AG04449 (cell line): ENCODE data around the gene ACTN3.
A peak's percentile ranks its signal among the peaks of the same experiment; 100 is the strongest.
"Not testable (repeated sequence)": the region's sequence is repeated elsewhere in the genome, so short reads cannot be mapped to it uniquely, and the experiment has no call there.

Experiments used
- CTCF ChIA-PET: fragments of 350-600 bp; formaldehyde crosslinking; extraction: SDS; loops from one replicate; lab custom pipeline; 2021; ENCODE audit warnings: antibody characterized with exemption; lab: Yijun Ruan, JAX
- POLR2A ChIA-PET: fragments of 400-600, 350-600 bp; formaldehyde crosslinking; extraction: SDS; loops from one replicate; lab custom pipeline; 2020; ENCODE audit warnings: antibody characterized with exemption, inconsistent platforms; lab: Yijun Ruan, JAX
- DNase-seq: peaks from one replicate; pipeline ENCODE4 v3.0.0-alpha.2; 2010; ENCODE audit warnings: low read depth, low spot score
- H3K4me3 ChIP-seq: 2 replicates; pipeline ENCODE4 v1.5.1; 2011; ENCODE audit warnings: low read depth, mild to moderate bottlenecking, control low read depth, low read length
- TF ChIP-seq, protein P1 (sequence below): IDR thresholded peaks from one replicate; pipeline ENCODE4 v1.5.1; 2011; ENCODE audit warnings: mild to moderate bottlenecking, moderate library complexity, low read length, control low read depth, inconsistent platforms; ENCODE audit not compliant: insufficient read depth; ENCODE audit errors: missing control alignments

ACTN3 gene

DNA sequence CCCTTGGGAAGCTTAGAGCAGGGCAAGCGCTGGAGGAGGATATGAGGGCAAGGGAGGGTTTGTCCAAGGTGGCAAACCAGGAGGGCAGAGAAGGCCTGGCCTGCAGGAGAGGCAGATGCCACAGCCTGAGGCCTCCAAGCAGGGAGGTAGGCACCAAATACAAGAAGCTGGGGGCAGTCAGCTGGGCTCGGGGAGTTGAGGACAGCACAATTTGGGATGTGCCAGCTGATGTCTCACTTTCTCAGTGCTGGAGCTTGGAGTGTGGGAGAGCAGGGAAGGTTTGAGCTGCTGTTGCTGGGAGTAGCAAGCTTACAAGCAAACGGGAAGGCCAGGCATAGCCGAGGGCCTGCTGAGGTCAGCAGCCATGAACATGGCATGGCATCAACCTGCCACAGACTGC lies 4.8 kb upstream of the ACTN3 start:
- no peak for DNase-seq
- TF ChIP-seq, protein P1, sequence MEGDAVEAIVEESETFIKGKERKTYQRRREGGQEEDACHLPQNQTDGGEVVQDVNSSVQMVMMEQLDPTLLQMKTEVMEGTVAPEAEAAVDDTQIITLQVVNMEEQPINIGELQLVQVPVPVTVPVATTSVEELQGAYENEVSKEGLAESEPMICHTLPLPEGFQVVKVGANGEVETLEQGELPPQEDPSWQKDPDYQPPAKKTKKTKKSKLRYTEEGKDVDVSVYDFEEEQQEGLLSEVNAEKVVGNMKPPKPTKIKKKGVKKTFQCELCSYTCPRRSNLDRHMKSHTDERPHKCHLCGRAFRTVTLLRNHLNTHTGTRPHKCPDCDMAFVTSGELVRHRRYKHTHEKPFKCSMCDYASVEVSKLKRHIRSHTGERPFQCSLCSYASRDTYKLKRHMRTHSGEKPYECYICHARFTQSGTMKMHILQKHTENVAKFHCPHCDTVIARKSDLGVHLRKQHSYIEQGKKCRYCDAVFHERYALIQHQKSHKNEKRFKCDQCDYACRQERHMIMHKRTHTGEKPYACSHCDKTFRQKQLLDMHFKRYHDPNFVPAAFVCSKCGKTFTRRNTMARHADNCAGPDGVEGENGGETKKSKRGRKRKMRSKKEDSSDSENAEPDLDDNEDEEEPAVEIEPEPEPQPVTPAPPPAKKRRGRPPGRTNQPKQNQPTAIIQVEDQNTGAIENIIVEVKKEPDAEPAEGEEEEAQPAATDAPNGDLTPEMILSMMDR, result no peak
- CTCF ChIA-PET, result interaction anchor here (1.2 to 2.3 kb wide), 3 partner anchors 22 to 136 kb away, joined by 3 to 9 read pairs (median 4); partner anchors contain the start of gene RBM4B
- no peak overlapping the region for H3K4me3 ChIP-seq
- POLR2A ChIA-PET, result no interaction called here

DNA sequence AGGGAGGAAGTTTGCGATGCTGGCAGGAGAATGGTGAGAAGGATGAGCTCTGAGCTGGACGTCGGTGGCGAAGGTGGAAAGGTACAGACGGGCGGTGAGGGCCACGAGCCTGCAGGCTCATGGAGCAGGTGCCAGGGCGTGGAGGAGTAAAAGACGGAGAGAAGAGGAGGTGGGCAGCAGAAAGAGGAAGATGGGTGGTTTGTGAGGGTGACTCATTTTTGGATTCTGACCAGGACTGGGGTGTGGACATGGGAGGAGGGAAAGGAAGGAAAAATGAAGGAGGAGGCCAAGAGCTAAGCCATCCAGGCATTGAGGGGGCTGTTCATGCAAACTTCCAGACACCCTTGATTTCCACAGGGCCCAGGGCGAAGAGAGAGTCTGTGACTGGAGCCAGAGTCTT lies 4.3 kb upstream of the ACTN3 start:
- CTCF ChIA-PET, result interaction anchor here (0.7 to 2.3 kb wide), 5 partner anchors 12 to 136 kb away, joined by 3 to 9 read pairs (median 3); partner anchors contain the start of genes CCDC87, CCS and RBM4B
- DNase-seq, result no peak
- POLR2A ChIA-PET, result no interaction called here

GRCh38 chr11:66543263-66544107 lies 3.2 kb upstream of the ACTN3 start:
- no peak for DNase-seq
- no peak overlapping the region; the same call in 1 of the 2 replicates for H3K4me3 ChIP-seq
- ChIA-PET CTCF (interaction anchor here (0.7 to 2.3 kb wide), 4 partner anchors 13 to 135 kb away, joined by 3 to 9 read pairs (median 4); partner anchors contain the start of genes CCDC87, CCS and RBM4B), POLR2A (no interaction called here)
- TF ChIP-seq, protein P1, result peak; percentile 83

More for the DNA sequence above, 4.3 kb upstream of the ACTN3 start:
- TF ChIP-seq, protein P1, result no peak
- no peak overlapping the region for H3K4me3 ChIP-seq

GRCh38 chr11:66544952-66545351 lies 1.8 kb upstream of the ACTN3 start:
- ChIA-PET POLR2A (interaction anchor here (1.9 kb wide), 1 partner anchor 133 kb away, joined by 11 read pairs; the partner anchor contains the start of gene RBM4B), CTCF (interaction anchor here (1.3 to 1.6 kb wide), 3 partner anchors 22 to 133 kb away, joined by 5 to 9 read pairs (median 6); partner anchors contain the start of genes CCDC87, CCS and RBM4B)
- not testable (repeated sequence) for DNase-seq
- H3K4me3 ChIP-seq, result peak overlapping the region; percentile 79

DNA sequence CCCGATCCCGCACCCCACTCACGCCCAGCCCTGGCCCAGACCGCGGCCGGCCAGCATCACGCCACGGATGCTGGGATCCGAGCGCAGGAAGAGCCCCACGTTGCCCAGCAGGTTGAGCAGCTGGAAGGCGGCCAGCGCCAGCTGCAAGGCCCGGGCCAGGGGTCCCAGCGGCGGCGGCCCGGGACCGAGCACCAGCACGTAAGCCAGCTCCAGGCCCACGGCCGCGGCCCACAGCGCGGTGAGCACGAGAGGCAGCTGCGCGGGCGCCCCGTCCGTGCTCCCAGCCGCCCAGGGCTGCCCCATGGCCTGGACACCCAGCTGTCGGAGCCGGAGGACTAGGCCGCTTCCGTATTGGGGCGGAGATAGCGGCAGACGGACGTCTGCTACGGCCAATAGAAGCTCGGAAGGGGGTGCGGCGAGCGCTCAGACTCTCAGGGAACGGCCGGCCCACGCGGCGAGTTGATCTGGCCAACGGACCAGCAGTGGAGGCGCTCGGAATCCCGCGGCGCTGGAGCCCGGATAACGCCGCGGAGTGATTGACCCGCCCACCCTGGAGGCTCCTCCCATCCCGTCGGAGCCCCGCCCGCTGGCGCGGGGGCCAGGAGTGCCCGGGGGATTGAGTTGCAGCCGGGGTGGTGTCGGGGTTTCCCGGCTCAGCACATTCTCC lies 869 bp upstream of the ACTN3 start, which contains the start of gene ZDHHC24:
TSS of gene ZDHHC24 (minus strand) at position 348 of the 667 bp plus-strand sequence. CDS start at position 303, 45 bp downstream.
- TF ChIP-seq, protein P1, result no peak
- POLR2A ChIA-PET, result interaction anchor here (0.6 to 1.9 kb wide), 6 partner anchors 16 to 132 kb away, joined by 3 to 11 read pairs (median 3); partner anchors contain the start of genes BBS1, CTSF and RBM4B
- DNase-seq, result peak; percentile 79
- CTCF ChIA-PET, result interaction anchor here (0.8 to 1.6 kb wide), 6 partner anchors 10 to 149 kb away, joined by 4 to 9 read pairs (median 6); partner anchors contain the start of genes CCDC87, CCS and RBM4B
- H3K4me3 ChIP-seq, result peak within 1 kb of the TSS; percentile 79

- ChIA-PET POLR2A (interaction anchor here (1.9 kb wide), 1 partner anchor 131 kb away, joined by 11 read pairs; the partner anchor contains the start of gene RBM4B), CTCF (interaction anchor here (1.0 to 1.5 kb wide), 3 partner anchors 138 to 148 kb away, joined by 4 to 7 read pairs (median 5); no protein-coding TSS in a partner anchor)
- DNase-seq, result no peak
- no peak overlapping the region for H3K4me3 ChIP-seq
- TF ChIP-seq, protein P1, result no peak
These were observed 411 bp downstream of the ACTN3 start for GRCh38 chr11:66546966-66547661.
